NCI-H2196 treated with DMSO at 0.1 percent for 48 hours (cell line): ENCODE measurements around the gene SLC28A3.

Experiments used
- DNase-seq: peaks from one replicate; lab custom pipeline; 2025; ENCODE audit not compliant: unreplicated experiment; lab: John Stamatoyannopoulos, UW

SLC28A3 gene

GRCh38 chr9:84254972-84255371 lies 85.6 kb downstream of the SLC28A3 start:
- no peak for DNase-seq

GRCh38 chr9:84251921-84252320 lies 88.6 kb downstream of the SLC28A3 start:
- no peak for DNase-seq

- no peak for DNase-seq
These were observed 98.7 kb downstream of the SLC28A3 start for GRCh38 chr9:84241817-84242373.

- no peak for DNase-seq
These were observed 101.2 kb downstream of the SLC28A3 start for GRCh38 chr9:84239343-84239742.

- DNase-seq, result no peak
These were observed 101.9 kb downstream of the SLC28A3 start for GRCh38 chr9:84238652-84239051.

- DNase-seq, result no peak
These were observed 105.0 kb downstream of the SLC28A3 start for GRCh38 chr9:84235511-84235910.

GRCh38 chr9:84230355-84231145 lies 110.0 kb downstream of the SLC28A3 start:
- DNase-seq, result no peak

- DNase-seq, result no peak
These were observed 111.4 kb downstream of the SLC28A3 start for GRCh38 chr9:84229191-84229590.

- no peak for DNase-seq
These were observed 112.3 kb downstream of the SLC28A3 start for GRCh38 chr9:84228130-84228720.

- DNase-seq, result no peak
These were observed 114.4 kb downstream of the SLC28A3 start for GRCh38 chr9:84226126-84226525.
